A549 (cell line): Measurements from ENCODE around the gene KCNJ9. TPM values are rescaled to one million over a fixed set of nuclear protein-coding genes. Genes with fewer than 3 reads are reported as not detected.
"Not testable (repeated sequence)": the region's sequence is repeated elsewhere in the genome, so short reads cannot be mapped to it uniquely, and the experiment has no call there.

Experiments
- ATAC-seq, 2 experiments: fragments of 200-7000 bp in 1 of 2; fragments of >200 bp in 1 of 2; cut with Nextera tagmentation in 1 of 2; cut with Tn5 transposase in 1 of 2; 3 replicates each; pipeline versions ENCODE4 v1.8.0 to v1.9.1; 2018 to 2020; ENCODE audit warnings: mild to moderate bottlenecking in 1 of 2, moderate library complexity in 1 of 2
- CTCF ChIA-PET: fragments of 300-600 bp; sonication (Branson Sonifier 250); formaldehyde crosslinking; extraction: SDS; loops from one replicate; lab custom pipeline; 2021; ENCODE audit warnings: antibody characterized with exemption, inconsistent platforms; lab: Yijun Ruan, JAX
- POLR2A ChIA-PET: fragments of 350-600 bp; formaldehyde crosslinking; extraction: SDS; loops from one replicate; lab custom pipeline; 2021; ENCODE audit warnings: antibody characterized with exemption, inconsistent platforms; lab: Yijun Ruan, JAX
- DNase-seq, 2 experiments: peaks; one replicate each; pipeline versions ENCODE4 v3.0.0 to v3.0.0-alpha.2; 2011 to 2016; ENCODE audit warnings: low read depth in 1 of 2, low spot score in 1 of 2
- FAIRE-seq: peaks from 2 replicates; lab custom pipeline; 2011; peaks lifted over from hg19 to GRCh38; lab: Jason Lieb, UNC
- H3K27ac ChIP-seq, 2 experiments: fragments of >200 bp; sonication (Bioruptor Twin); formaldehyde crosslinking; 3 replicates each; pipeline ENCODE4 v1.5.1; 2016 to 2017
- H3K4me1 ChIP-seq: fragments of >200 bp; sonication (Bioruptor Twin); formaldehyde crosslinking; 3 replicates; pipeline ENCODE4 v1.6.1; 2016
- H3K4me2 ChIP-seq: fragments of >200 bp; sonication (Bioruptor Twin); formaldehyde crosslinking; 3 replicates; pipeline ENCODE4 v1.6.1; 2016
- H3K4me3 ChIP-seq: fragments of >200 bp; sonication (Bioruptor Twin); formaldehyde crosslinking; 3 replicates; pipeline ENCODE4 v1.5.1; 2016
- H3K9me3 ChIP-seq: fragments of >200 bp; sonication (Bioruptor Twin); formaldehyde crosslinking; 3 replicates; pipeline ENCODE4 v1.6.1; 2016
- CBX2 ChIP-seq: fragments of 200-600 bp; sonication (generic); IDR thresholded peaks from 2 replicates; pipeline ENCODE4 v1.6.1; 2016; ENCODE audit warnings: low read depth, mild to moderate bottlenecking, borderline replicate concordance
- CBX8 ChIP-seq: fragments of 200-600 bp; sonication (generic); IDR thresholded peaks from 2 replicates; pipeline ENCODE4 v1.6.1; 2016
- CEBPB ChIP-seq, 2 experiments: fragments of >200 bp in 1 of 2; sonication (Bioruptor Twin) in 1 of 2; formaldehyde crosslinking in 1 of 2; IDR thresholded peaks; 2 replicates each; pipeline ENCODE4 v1.6.1; 2012 to 2016
- E2F6 ChIP-seq: IDR thresholded peaks from 2 replicates; pipeline ENCODE4 v1.6.1; 2012; ENCODE audit warnings: low read depth, borderline replicate concordance
- EHF ChIP-seq: fragments of 250-450 bp; sonication (Bioruptor Pico); IDR thresholded peaks from 2 replicates; pipeline ENCODE4 v1.5.0; 2020; ENCODE audit warnings: mild to moderate bottlenecking
- EHMT2 ChIP-seq: fragments of 200-600 bp; sonication (generic); IDR thresholded peaks from 2 replicates; pipeline ENCODE4 v1.6.1; 2016; ENCODE audit warnings: antibody characterized with exemption, low read depth, mild to moderate bottlenecking, moderate library complexity
- FOSB ChIP-seq: fragments of 250-450 bp; sonication (Bioruptor Pico); IDR thresholded peaks from 2 replicates; pipeline ENCODE4 v1.5.0; 2020; ENCODE audit warnings: mild to moderate bottlenecking, moderate library complexity
- FOXS1 ChIP-seq: fragments of 250-450 bp; sonication (Bioruptor Pico); IDR thresholded peaks from 2 replicates; pipeline ENCODE4 v1.5.0; 2020; ENCODE audit warnings: mild to moderate bottlenecking, moderate library complexity
- JUN ChIP-seq, 2 experiments: fragments of >200 bp; sonication (Bioruptor Twin); formaldehyde crosslinking; IDR thresholded peaks; 2 replicates in 1 of 2; 3 replicates in 1 of 2; pipeline ENCODE4 v1.6.1; 2016 to 2017
- JUNB ChIP-seq: fragments of >200 bp; sonication (Bioruptor Twin); formaldehyde crosslinking; IDR thresholded peaks from 2 replicates; pipeline ENCODE4 v1.6.1; 2016
- NFE2L2 ChIP-seq: fragments of 150-350 bp; conservative IDR thresholded peaks from 2 replicates; pipeline ENCODE4 v1.6.1; 2014; ENCODE audit warnings: low read length
- PHF8 ChIP-seq: fragments of 200-600 bp; sonication (generic); IDR thresholded peaks from 2 replicates; pipeline ENCODE4 v1.6.1; 2016; ENCODE audit warnings: low read depth, mild to moderate bottlenecking, antibody characterized with exemption, moderate library complexity, borderline replicate concordance
- RAD21 ChIP-seq, 2 experiments: fragments of >200 bp in 1 of 2; sonication (Bioruptor Twin) in 1 of 2; formaldehyde crosslinking in 1 of 2; IDR thresholded peaks in 1 of 2; conservative IDR thresholded peaks in 1 of 2; 2 replicates in 1 of 2; 3 replicates in 1 of 2; pipeline ENCODE4 v1.6.1; 2012 to 2018; ENCODE audit warnings: inconsistent platforms in 1 of 2
- RCOR1 ChIP-seq: fragments of 150-350 bp; IDR thresholded peaks from 2 replicates; pipeline ENCODE4 v1.6.1; 2014; ENCODE audit warnings: antibody characterized with exemption, low read length, low read depth
- RFX5 ChIP-seq: fragments of 450-650 bp; IDR thresholded peaks from 2 replicates; pipeline ENCODE4 v1.7.1; 2014; ENCODE audit warnings: antibody characterized with exemption, mild to moderate bottlenecking, moderate library complexity
- RNF2 ChIP-seq: fragments of 200-600 bp; sonication (generic); IDR thresholded peaks from 2 replicates; pipeline ENCODE4 v1.6.1; 2016; ENCODE audit warnings: low read depth, mild to moderate bottlenecking, antibody characterized with exemption, moderate library complexity, borderline replicate concordance
- TFCP2L1 ChIP-seq: fragments of 250-450 bp; sonication (Bioruptor Pico); IDR thresholded peaks from 2 replicates; pipeline ENCODE4 v1.5.0; 2021; ENCODE audit warnings: mild to moderate bottlenecking
- ZC3H11A ChIP-seq: fragments of 450-650 bp; IDR thresholded peaks from 2 replicates; pipeline ENCODE4 v1.6.1; 2014; ENCODE audit warnings: antibody characterized with exemption, mild to moderate bottlenecking
- ZSCAN20 ChIP-seq: fragments of 250-450 bp; sonication (Bioruptor Pico); IDR thresholded peaks from 2 replicates; pipeline ENCODE4 v1.8.0; 2022; ENCODE audit warnings: mild to moderate bottlenecking, moderate library complexity
- WGBS: methylation state at CpG from one replicate; pipeline ENCODE4 v1.1.6; 2017; ENCODE audit errors: missing lambda C conversion rate; 5-methylcytosine and 5-hydroxymethylcytosine counted together
- polyA plus RNA-seq, 4 experiments: library from polyadenylated mRNA; depleted of rRNA in 3 of 4; stranded (reverse); fragments of >200 nt; fragmentation: RNase III in 1 of 4; extraction: RNeasy Plus Mini Kit Qiagen cat#74134 plus additional on column Dnase treatment in 1 of 4; gene quantifications; 2 replicates in 3 of 4; 3 replicates in 1 of 4; pipeline ENCODE4 v1.2.3, GENCODE V29; 2011 to 2017
- TF ChIP-seq, protein P1 (sequence below): fragments of 200-600 bp; sonication (generic); IDR thresholded peaks from 2 replicates; pipeline ENCODE4 v1.6.1; 2016; ENCODE audit warnings: antibody characterized with exemption, mild to moderate bottlenecking, moderate library complexity
- TF ChIP-seq, protein P2 (sequence below): IDR thresholded peaks from 2 replicates; pipeline ENCODE4 v1.6.1; 2012
- TF ChIP-seq, protein P3 (sequence below): fragments of >200 bp; sonication (Bioruptor Twin); formaldehyde crosslinking; IDR thresholded peaks from 3 replicates; pipeline ENCODE4 v1.5.1; 2016
- TF ChIP-seq, protein P4 (sequence below): fragments of 450-650 bp; IDR thresholded peaks from 2 replicates; pipeline ENCODE4 v1.6.1; 2014; ENCODE audit warnings: antibody characterized with exemption
- TF ChIP-seq, protein P5 (sequence below): IDR thresholded peaks from 2 replicates; pipeline ENCODE4 v1.6.1; 2012
- TF ChIP-seq, protein P6 (sequence below): fragments of >200 bp; sonication (Bioruptor Twin); formaldehyde crosslinking; IDR thresholded peaks from 2 replicates; pipeline ENCODE4 v1.6.1; 2016

Gene KCNJ9
- polyA plus RNA-seq, 2 of the 4 experiments (the other 2 are of a cell fraction), result not detected

- TF ChIP-seq NFE2L2 (no peak), EHF (CRISPR knock-in tag) (no peak), FOXS1 (CRISPR knock-in tag) (no peak), CBX2 (no peak), RAD21 (conservative IDR thresholded peaks at IDR 0.05 in 1 of 2, IDR thresholded peaks at IDR 0.05 in 1 of 2) (peak; percentile 23 to 64; a peak in 3 of 5 replicates), JUNB (peak; percentile 93), ZC3H11A (no peak), E2F6 (no peak), PHF8 (no peak), FOSB (no peak), CBX8 (no peak), RNF2 (no peak), ZSCAN20 (CRISPR knock-in tag) (no peak), CEBPB (IDR thresholded peaks at IDR 0.05) (peak; percentile 71 to 85)
- TF ChIP-seq, protein P1, sequence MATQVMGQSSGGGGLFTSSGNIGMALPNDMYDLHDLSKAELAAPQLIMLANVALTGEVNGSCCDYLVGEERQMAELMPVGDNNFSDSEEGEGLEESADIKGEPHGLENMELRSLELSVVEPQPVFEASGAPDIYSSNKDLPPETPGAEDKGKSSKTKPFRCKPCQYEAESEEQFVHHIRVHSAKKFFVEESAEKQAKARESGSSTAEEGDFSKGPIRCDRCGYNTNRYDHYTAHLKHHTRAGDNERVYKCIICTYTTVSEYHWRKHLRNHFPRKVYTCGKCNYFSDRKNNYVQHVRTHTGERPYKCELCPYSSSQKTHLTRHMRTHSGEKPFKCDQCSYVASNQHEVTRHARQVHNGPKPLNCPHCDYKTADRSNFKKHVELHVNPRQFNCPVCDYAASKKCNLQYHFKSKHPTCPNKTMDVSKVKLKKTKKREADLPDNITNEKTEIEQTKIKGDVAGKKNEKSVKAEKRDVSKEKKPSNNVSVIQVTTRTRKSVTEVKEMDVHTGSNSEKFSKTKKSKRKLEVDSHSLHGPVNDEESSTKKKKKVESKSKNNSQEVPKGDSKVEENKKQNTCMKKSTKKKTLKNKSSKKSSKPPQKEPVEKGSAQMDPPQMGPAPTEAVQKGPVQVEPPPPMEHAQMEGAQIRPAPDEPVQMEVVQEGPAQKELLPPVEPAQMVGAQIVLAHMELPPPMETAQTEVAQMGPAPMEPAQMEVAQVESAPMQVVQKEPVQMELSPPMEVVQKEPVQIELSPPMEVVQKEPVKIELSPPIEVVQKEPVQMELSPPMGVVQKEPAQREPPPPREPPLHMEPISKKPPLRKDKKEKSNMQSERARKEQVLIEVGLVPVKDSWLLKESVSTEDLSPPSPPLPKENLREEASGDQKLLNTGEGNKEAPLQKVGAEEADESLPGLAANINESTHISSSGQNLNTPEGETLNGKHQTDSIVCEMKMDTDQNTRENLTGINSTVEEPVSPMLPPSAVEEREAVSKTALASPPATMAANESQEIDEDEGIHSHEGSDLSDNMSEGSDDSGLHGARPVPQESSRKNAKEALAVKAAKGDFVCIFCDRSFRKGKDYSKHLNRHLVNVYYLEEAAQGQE, result no peak
- TF ChIP-seq, protein P2, sequence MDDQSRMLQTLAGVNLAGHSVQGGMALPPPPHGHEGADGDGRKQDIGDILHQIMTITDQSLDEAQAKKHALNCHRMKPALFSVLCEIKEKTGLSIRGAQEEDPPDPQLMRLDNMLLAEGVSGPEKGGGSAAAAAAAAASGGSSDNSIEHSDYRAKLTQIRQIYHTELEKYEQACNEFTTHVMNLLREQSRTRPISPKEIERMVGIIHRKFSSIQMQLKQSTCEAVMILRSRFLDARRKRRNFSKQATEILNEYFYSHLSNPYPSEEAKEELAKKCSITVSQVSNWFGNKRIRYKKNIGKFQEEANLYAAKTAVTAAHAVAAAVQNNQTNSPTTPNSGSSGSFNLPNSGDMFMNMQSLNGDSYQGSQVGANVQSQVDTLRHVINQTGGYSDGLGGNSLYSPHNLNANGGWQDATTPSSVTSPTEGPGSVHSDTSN, result 0 out of 2 replicates have a peak, but pooled peaks have one; percentile 14
- TF ChIP-seq, protein P3, sequence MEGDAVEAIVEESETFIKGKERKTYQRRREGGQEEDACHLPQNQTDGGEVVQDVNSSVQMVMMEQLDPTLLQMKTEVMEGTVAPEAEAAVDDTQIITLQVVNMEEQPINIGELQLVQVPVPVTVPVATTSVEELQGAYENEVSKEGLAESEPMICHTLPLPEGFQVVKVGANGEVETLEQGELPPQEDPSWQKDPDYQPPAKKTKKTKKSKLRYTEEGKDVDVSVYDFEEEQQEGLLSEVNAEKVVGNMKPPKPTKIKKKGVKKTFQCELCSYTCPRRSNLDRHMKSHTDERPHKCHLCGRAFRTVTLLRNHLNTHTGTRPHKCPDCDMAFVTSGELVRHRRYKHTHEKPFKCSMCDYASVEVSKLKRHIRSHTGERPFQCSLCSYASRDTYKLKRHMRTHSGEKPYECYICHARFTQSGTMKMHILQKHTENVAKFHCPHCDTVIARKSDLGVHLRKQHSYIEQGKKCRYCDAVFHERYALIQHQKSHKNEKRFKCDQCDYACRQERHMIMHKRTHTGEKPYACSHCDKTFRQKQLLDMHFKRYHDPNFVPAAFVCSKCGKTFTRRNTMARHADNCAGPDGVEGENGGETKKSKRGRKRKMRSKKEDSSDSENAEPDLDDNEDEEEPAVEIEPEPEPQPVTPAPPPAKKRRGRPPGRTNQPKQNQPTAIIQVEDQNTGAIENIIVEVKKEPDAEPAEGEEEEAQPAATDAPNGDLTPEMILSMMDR, result peak; percentile 40
- TF ChIP-seq, protein P4, sequence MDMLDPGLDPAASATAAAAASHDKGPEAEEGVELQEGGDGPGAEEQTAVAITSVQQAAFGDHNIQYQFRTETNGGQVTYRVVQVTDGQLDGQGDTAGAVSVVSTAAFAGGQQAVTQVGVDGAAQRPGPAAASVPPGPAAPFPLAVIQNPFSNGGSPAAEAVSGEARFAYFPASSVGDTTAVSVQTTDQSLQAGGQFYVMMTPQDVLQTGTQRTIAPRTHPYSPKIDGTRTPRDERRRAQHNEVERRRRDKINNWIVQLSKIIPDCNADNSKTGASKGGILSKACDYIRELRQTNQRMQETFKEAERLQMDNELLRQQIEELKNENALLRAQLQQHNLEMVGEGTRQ, result no peak
Measured at GRCh38 chr1:160124705-160125478, 43.6 kb downstream of the KCNJ9 start (continued).

GRCh38 chr1:160125746-160126145 lies 44.4 kb downstream of the KCNJ9 start:
- no peak overlapping the region for H3K4me3 ChIP-seq
- peak overlapping the region; percentile 64; the same call in 2 of the 3 replicates for H3K4me2 ChIP-seq
- POLR2A ChIA-PET, result no interaction called here
- H3K9me3 ChIP-seq, result no peaks in the 10 kb centered on the region
- ATAC-seq (no peak), DNase-seq (no peak), FAIRE-seq (no peak)
- CTCF ChIA-PET, result interaction anchor here (0.6 to 23.7 kb wide), 9 partner anchors 20 to 251 kb away, joined by 3 to 222 read pairs (median 3); no protein-coding TSS in a partner anchor
- 79% methylated on average over 1 of the region's 1 CpG for WGBS
- H3K4me1 ChIP-seq, result peaks cover 56% of the 10 kb centered on the region
- TF ChIP-seq RNF2 (no peak), TFCP2L1 (CRISPR knock-in tag) (no peak), FOXS1 (CRISPR knock-in tag) (no peak), CBX2 (no peak), JUN (IDR thresholded peaks at IDR 0.05) (no peak), RFX5 (no peak), EHMT2 (no peak), RCOR1 (no peak)
- TF ChIP-seq, protein P5, sequence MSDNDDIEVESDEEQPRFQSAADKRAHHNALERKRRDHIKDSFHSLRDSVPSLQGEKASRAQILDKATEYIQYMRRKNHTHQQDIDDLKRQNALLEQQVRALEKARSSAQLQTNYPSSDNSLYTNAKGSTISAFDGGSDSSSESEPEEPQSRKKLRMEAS, result no peak
- TF ChIP-seq, protein P6, sequence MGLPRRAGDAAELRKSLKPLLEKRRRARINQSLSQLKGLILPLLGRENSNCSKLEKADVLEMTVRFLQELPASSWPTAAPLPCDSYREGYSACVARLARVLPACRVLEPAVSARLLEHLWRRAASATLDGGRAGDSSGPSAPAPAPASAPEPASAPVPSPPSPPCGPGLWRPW, result no peak
- peak overlapping the region; percentile 85 to 93 for H3K27ac ChIP-seq

GRCh38 chr1:160126342-160126741 lies 45.0 kb downstream of the KCNJ9 start:
- FAIRE-seq, H3K4me3 ChIP-seq, ATAC-seq, DNase-seq, H3K9me3 ChIP-seq, POLR2A ChIA-PET, H3K4me2 ChIP-seq: not testable (repeated sequence)
- Histone ChIP-seq H3K27ac (peak overlapping the region; percentile 85 to 93; a peak in 5 of 6 replicates), H3K4me1 (peaks cover 62% of the 10 kb centered on the region)
- 64% methylated on average over 4 of the region's 4 CpGs for WGBS
- CTCF ChIA-PET, result interaction anchor here (0.9 to 23.7 kb wide), 3 partner anchors 21 to 250 kb away, joined by 3 to 222 read pairs (median 4); no protein-coding TSS in a partner anchor
